ES-I3 (cell line): ENCODE measurements around the gene CAT.

Source experiments
- H3K36me3 ChIP-seq: 2 replicates; pipeline ENCODE4 v1.6.1; 2013; ENCODE audit warnings: mild to moderate bottlenecking, low read length, control low read depth, moderate library complexity; ENCODE audit not compliant: insufficient read depth
- H3K4me1 ChIP-seq: 2 replicates; pipeline ENCODE4 v1.6.1; 2013; ENCODE audit warnings: mild to moderate bottlenecking, control low read depth, low read length; ENCODE audit not compliant: insufficient read depth
- H3K9ac ChIP-seq: 2 replicates; pipeline ENCODE4 v1.6.1; 2013; ENCODE audit warnings: low read depth, mild to moderate bottlenecking, low read length, moderate library complexity
- H3K9me3 ChIP-seq: 2 replicates; pipeline ENCODE4 v1.6.1; 2013; ENCODE audit warnings: mild to moderate bottlenecking, low read length, moderate library complexity; ENCODE audit not compliant: control insufficient read depth, insufficient read depth

Gene CAT

GRCh38 chr11:34437224-34438125 is 1.3 kb upstream of the CAT start:
- Histone ChIP-seq H3K9ac (no peak overlapping the region), H3K4me1 (no peaks in the 10 kb centered on the region), H3K36me3 (no peaks in the 10 kb centered on the region), H3K9me3 (0 out of 2 replicates have a peak, but pooled peaks cover 5% of the 10 kb centered on the region)

- Histone ChIP-seq H3K4me1 (no peaks in the 10 kb centered on the region), H3K36me3 (no peaks in the 10 kb centered on the region), H3K9ac (no peak overlapping the region), H3K9me3 (0 out of 2 replicates have a peak, but pooled peaks cover 5% of the 10 kb centered on the region)
Observed at GRCh38 chr11:34439610-34440198, 970 bp downstream of the CAT start.

GRCh38 chr11:34441814-34442213 is 3.1 kb downstream of the CAT start:
- H3K9me3 ChIP-seq: 0 out of 2 replicates have a peak, but pooled peaks cover 5% of the 10 kb centered on the region
- H3K9ac ChIP-seq: no peak overlapping the region
- H3K36me3 ChIP-seq: no peaks in the 10 kb centered on the region
- no peaks in the 10 kb centered on the region for H3K4me1 ChIP-seq

GRCh38 chr11:34443136-34443535 is 4.4 kb downstream of the CAT start:
- Histone ChIP-seq H3K9me3 (0 out of 2 replicates have a peak, but pooled peaks cover 5% of the 10 kb centered on the region), H3K9ac (no peak overlapping the region), H3K36me3 (no peaks in the 10 kb centered on the region), H3K4me1 (no peaks in the 10 kb centered on the region)

GRCh38 chr11:34444428-34444827 is 5.7 kb downstream of the CAT start:
- Histone ChIP-seq H3K4me1 (no peaks in the 10 kb centered on the region), H3K9ac (no peak overlapping the region), H3K9me3 (0 out of 2 replicates have a peak, but pooled peaks cover 5% of the 10 kb centered on the region), H3K36me3 (no peaks in the 10 kb centered on the region)

- no peaks in the 10 kb centered on the region for H3K4me1 ChIP-seq
Observed at GRCh38 chr11:34445956-34446355, 7.2 kb downstream of the CAT start.

GRCh38 chr11:34446386-34446785 is 7.7 kb downstream of the CAT start:
- Histone ChIP-seq H3K4me1 (no peaks in the 10 kb centered on the region), H3K9ac (no peak overlapping the region)

More at GRCh38 chr11:34445956-34446355, 7.2 kb downstream of the CAT start:
- H3K9ac ChIP-seq: no peak overlapping the region
- H3K9me3 ChIP-seq: no peaks in the 10 kb centered on the region
- no peaks in the 10 kb centered on the region for H3K36me3 ChIP-seq

GRCh38 chr11:34447044-34447443 is 8.3 kb downstream of the CAT start:
- Histone ChIP-seq H3K4me1 (no peaks in the 10 kb centered on the region), H3K9me3 (no peaks in the 10 kb centered on the region), H3K36me3 (no peaks in the 10 kb centered on the region), H3K9ac (no peak overlapping the region)

More at GRCh38 chr11:34446386-34446785, 7.7 kb downstream of the CAT start:
- Histone ChIP-seq H3K9me3 (no peaks in the 10 kb centered on the region), H3K36me3 (no peaks in the 10 kb centered on the region)

- Histone ChIP-seq H3K36me3 (no peaks in the 10 kb centered on the region), H3K9me3 (no peaks in the 10 kb centered on the region), H3K9ac (no peak overlapping the region), H3K4me1 (no peaks in the 10 kb centered on the region)
Observed at GRCh38 chr11:34448223-34448994, 9.7 kb downstream of the CAT start.

GRCh38 chr11:34449013-34449412 is 10.3 kb downstream of the CAT start:
- H3K9ac ChIP-seq: no peak overlapping the region
- H3K4me1 ChIP-seq: no peaks in the 10 kb centered on the region
- H3K36me3 ChIP-seq: no peaks in the 10 kb centered on the region

GRCh38 chr11:34451053-34451452 is 12.3 kb downstream of the CAT start:
- Histone ChIP-seq H3K9ac (no peak overlapping the region), H3K4me1 (no peaks in the 10 kb centered on the region), H3K9me3 (no peaks in the 10 kb centered on the region), H3K36me3 (no peaks in the 10 kb centered on the region)

More at GRCh38 chr11:34449013-34449412, 10.3 kb downstream of the CAT start:
- H3K9me3 ChIP-seq: no peaks in the 10 kb centered on the region

- Histone ChIP-seq H3K4me1 (peaks cover 4% of the 10 kb centered on the region; the same call in 1 of the 2 replicates), H3K36me3 (no peaks in the 10 kb centered on the region), H3K9ac (no peak overlapping the region), H3K9me3 (no peaks in the 10 kb centered on the region)
Observed at GRCh38 chr11:34454308-34455032, 15.7 kb downstream of the CAT start.

- Histone ChIP-seq H3K9ac (no peak overlapping the region), H3K9me3 (no peaks in the 10 kb centered on the region), H3K4me1 (peaks cover 4% of the 10 kb centered on the region; the same call in 1 of the 2 replicates), H3K36me3 (no peaks in the 10 kb centered on the region)
Observed at GRCh38 chr11:34457607-34458006, 18.9 kb downstream of the CAT start.

GRCh38 chr11:34458525-34458924 is 19.8 kb downstream of the CAT start:
- peaks cover 4% of the 10 kb centered on the region; the same call in 1 of the 2 replicates for H3K4me1 ChIP-seq
- H3K36me3 ChIP-seq: no peaks in the 10 kb centered on the region
- no peak overlapping the region for H3K9ac ChIP-seq
- H3K9me3 ChIP-seq: no peaks in the 10 kb centered on the region
